GM12892 (cell line): ENCODE data around the gene MTERF2.
"Not testable (repeated sequence)": the region's sequence is repeated elsewhere in the genome, so short reads cannot be mapped to it uniquely, and the experiment has no call there.

Experiments used
- POLR2A ChIP-seq: IDR thresholded peaks from 2 replicates; pipeline ENCODE4 v1.6.1; 2011; ENCODE audit warnings: low read depth, low read length, control low read depth
- TAF1 ChIP-seq: IDR thresholded peaks from 2 replicates; pipeline ENCODE4 v1.6.1; 2011; ENCODE audit warnings: low read depth, mild to moderate bottlenecking, control low read depth, low read length, borderline replicate concordance

- TF ChIP-seq POLR2A, TAF1: not testable (repeated sequence)
Observed at GRCh38 chr12:107026356-107026755, 39.4 kb upstream of the MTERF2 start.
